CD4-positive, alpha-beta T cell treated with Interleukin-12 subunit alpha and Interleukin-12 subunit beta, for 1 hour (primary cell): ENCODE data around the gene GRIA1.
"Not testable (repeated sequence)": the region's sequence is repeated elsewhere in the genome, so short reads cannot be mapped to it uniquely, and the experiment has no call there.

Experiments
- DNase-seq: peaks from one replicate; pipeline ENCODE4 v3.0.0-alpha.2; 2020

GRIA1 gene

DNA sequence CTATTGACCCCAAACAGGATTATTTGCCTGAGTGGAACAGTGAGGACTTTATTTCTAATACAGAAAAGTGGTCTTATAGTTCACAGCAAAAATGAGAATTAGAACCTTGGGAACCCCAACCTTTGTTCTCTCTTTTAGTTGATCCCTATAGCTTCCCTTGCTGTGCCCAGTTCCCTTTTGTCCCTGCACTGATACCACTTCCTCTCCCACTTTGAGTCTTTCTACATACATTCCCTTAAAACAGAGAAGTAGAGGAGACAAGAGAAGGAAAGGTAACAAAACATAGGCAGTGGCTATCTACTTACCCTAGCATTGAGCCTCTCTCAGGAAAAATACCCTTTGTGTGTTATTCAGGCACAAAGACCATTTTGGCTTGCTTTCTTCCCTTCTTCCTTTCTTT, 301.8 kb downstream of the GRIA1 start:
- no peak for DNase-seq

DNA sequence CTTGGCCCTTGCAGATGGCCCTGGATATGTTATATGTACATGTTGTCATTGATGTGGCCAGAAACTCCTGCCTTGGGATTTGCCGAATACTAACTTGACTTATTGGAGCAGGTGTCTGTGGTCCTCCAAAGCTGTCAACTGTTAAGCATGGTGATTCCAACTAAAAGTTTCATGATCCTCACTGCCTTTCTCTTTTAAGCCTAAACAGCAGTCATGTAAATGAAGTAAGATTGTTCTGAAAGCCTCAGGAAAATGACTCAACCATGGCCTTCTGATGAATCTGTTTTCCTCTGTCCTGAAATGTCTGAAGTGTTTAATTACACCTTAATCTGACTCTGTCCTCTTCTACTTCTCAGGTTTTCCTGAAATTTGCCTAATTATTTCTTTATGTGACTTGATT, 303.2 kb downstream of the GRIA1 start:
- DNase-seq, result no peak

DNA sequence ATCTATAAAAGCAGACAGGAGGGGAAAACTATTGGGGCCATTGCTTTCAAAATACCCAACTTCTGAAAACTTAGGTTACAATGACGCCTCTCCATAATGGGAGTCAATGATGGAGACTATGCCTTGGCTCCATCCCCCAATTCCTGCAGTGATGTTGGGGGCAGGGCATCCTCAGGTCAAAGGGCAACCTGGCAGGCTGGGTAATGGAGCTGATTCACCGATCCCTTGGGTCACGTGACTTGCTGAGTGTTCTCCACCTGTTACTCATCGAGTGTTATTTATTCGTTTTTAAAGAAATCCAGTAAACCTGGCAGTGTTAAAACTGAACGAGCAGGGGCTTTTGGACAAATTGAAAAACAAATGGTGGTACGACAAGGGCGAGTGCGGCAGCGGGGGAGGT, 303.9 kb downstream of the GRIA1 start:
- no peak for DNase-seq

DNA sequence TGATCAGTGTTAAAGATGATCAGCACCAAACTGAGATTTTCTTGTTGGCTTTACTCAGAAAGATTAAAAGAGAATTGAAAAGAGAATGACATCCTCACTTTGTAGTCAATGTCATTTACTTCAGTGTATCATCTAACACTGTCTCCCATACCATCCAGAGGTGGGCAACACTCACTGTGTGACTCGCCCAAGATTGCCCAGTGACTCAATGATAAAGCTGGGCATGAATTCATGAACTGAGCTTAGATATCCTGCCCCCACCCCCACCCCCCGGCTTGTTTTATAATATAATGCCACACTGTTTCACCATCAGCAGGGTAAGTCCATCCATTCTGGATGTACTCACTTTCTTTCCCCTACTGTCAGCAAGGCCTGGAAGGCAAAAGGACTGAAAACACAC, 306.1 kb downstream of the GRIA1 start:
- no peak for DNase-seq

GRCh38 chr5:153797484-153797883, 307.0 kb downstream of the GRIA1 start:
- DNase-seq, result no peak

DNA sequence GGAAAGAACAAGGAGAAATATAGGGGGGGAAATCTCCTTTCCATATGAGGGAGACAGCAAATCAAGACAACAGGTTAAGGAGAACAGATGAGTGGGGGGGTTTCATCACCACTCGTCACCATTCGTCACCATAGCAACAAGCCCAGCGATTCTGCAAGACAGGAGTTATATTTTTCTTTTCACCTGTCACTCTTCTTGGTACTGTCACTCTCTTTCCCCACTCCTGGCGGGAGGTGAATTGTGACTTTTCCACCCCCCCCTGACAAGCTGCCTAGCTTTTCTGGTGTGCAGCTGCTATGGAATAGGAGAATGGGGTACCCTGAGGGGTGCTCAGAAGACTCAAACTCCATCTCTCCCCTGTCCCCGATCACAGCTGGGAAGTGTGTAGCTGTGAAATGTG, 308.4 kb downstream of the GRIA1 start:
- no peak for DNase-seq

- DNase-seq, result no peak
Observed at GRCh38 chr5:153799466-153799865, 309.0 kb downstream of the GRIA1 start.

- DNase-seq, result no peak
Observed at GRCh38 chr5:153802050-153802821, 311.8 kb downstream of the GRIA1 start.

DNA sequence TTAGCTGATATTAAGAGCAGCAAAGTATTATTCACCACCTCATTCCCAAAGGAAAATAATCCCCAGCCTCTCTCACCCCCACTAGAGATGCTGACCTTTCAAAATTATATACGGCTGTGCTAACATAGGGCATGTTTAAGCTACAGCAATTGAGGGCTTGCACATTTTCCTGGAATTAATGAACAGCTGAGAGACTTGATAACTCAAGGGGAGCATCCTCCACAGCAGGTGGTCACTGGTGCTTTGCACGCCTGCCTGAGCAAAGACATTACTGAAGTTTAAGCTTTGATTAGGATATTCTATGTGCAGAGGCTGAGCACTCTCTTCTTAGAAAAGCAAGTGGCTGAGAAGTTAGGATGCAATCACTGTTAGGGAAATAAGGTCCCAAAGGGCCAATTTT, 317.3 kb downstream of the GRIA1 start:
- no peak for DNase-seq

GRCh38 chr5:153809166-153809565, 318.7 kb downstream of the GRIA1 start:
- no peak for DNase-seq

- DNase-seq, result no peak
Observed at GRCh38 chr5:153813901-153814300, 323.4 kb downstream of the GRIA1 start.

GRCh38 chr5:153816870-153817269, 326.4 kb downstream of the GRIA1 start:
- DNase-seq, result no peak

DNA sequence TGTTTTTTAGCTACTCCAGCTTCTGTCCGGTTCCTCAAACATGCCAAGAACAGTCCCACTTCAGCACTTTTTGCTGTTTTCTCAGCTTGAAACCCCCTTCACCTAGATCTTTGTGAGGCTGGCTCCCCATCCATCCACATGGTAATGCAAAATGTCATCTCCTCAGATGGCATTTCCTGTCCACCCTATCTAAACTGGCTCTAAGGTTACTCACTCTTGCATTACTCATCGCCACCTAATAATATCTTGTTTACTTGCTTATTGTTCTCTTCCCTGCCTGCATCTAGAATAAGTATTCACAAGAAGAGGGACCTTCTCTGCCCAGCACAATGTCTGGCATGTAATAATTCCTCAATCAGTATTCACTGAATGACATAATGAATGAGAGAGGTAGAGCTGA, 328.2 kb downstream of the GRIA1 start:
- no peak for DNase-seq

DNA sequence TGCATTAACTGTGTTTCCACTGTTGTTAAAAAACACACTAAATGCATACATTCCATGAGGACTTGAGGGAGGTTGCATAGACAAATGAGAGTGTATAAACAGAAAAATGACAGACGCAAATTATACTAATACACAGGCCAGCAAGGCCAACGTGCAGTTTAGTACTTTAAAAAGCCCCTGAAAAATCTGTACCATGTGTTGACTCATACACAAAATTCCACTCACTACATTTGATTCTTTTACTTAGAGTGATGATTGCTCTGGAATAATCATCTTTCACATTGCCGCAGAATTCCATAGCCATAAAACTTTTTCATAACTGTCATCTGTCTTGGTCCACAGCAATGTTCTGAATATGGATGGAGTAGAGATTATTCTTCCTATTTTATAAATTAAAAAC, 332.6 kb downstream of the GRIA1 start:
- DNase-seq, result no peak

GRCh38 chr5:153824909-153825308, 334.4 kb downstream of the GRIA1 start:
- DNase-seq, result no peak

DNA sequence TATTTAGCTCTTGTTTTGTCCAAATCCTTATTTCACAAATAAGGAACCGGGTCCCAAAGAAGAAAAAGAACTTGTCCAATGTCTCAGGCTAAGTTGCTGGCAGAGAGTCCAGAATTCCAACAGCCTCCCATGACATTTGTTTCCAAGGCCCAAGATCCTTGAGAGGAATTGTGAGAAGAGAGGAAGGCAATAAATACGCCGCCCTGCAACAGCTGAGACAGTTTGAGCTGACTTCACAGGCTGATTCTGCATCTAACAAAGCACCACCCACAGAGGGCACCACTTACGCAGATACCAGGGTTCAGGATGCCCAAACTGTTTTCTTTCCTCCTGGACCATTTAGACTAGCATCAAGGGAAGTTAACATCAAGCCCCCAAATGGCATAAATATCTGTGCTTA, 336.9 kb downstream of the GRIA1 start:
- DNase-seq, result no peak

- DNase-seq, result no peak
Observed at GRCh38 chr5:153829510-153830065, 339.1 kb downstream of the GRIA1 start.

DNA sequence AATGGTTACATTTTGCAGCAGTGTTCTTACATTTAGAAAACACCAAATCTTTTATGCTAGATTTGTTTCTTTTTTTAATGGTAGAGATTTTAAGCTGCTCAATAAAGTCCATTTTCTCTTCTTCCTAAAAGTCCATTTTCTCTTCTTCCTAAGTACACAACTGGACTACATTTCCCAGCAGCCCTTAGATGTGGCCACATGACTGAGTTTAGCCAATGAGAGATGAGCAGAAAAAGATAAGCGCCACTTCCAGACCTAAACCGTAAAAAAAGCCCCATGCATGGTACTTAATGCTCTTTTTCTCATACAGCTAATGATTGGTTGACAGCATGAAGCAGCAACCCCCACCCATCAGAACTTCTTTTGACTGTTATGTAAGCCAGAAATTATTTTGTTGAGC, 341.5 kb downstream of the GRIA1 start:
- DNase-seq, result no peak

- DNase-seq, result no peak
Observed at GRCh38 chr5:153835891-153836515, 345.5 kb downstream of the GRIA1 start.

- DNase-seq, result not testable (repeated sequence)
Observed at GRCh38 chr5:153849303-153850113, 359.0 kb downstream of the GRIA1 start.

- no peak for DNase-seq
Observed at GRCh38 chr5:153860195-153860886, 369.9 kb downstream of the GRIA1 start.

DNA sequence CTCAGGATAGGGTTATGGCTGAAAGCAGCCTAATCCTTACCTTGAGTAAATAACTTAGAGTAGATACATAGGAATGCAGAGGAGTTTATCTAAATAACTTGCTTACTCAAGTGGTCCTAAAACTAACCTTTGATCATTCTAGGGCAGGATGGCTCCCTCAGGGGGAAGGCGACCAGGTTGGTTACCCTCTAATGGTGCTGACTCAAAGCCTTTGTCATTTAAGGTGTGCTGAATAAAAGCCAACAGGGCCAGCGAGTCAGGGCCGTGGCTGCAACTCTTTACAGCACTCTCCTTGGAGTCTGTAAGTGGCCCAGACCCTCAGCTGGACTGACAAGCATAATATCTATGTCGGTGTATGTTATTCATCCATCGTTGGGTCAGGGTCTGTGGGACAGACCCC, 372.4 kb downstream of the GRIA1 start:
- DNase-seq, result not testable (repeated sequence)
